ENCODE results near the gene APBB1. TPM values are rescaled to one million over a fixed set of nuclear protein-coding genes. Genes with fewer than 3 reads are reported as not detected.

Gene APBB1
- total and polyA plus RNA-seq, 10 of the 15 experiments (the other 5 are each of a cell fraction or from before 2014, with no cell fraction given), result 0.31 to 10.6 (median 5.4) TPM

DNA sequence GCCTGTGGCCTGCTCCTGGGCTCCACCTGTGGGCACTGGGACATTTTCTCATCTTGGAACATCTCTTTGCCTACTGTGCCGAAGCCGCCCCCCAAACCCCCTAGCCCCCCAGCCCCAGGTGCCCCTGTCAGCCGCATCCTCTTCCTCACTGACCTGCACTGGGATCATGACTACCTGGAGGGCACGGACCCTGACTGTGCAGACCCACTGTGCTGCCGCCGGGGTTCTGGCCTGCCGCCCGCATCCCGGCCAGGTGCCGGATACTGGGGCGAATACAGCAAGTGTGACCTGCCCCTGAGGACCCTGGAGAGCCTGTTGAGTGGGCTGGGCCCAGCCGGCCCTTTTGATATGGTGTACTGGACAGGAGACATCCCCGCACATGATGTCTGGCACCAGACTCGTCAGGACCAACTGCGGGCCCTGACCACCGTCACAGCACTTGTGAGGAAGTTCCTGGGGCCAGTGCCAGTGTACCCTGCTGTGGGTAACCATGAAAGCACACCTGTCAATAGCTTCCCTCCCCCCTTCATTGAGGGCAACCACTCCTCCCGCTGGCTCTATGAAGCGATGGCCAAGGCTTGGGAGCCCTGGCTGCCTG is 27.3 kb downstream of the APBB1 start:
- no peak overlapping the region for H2AFZ ChIP-seq (ENCODE audit: control insufficient read depth, low read depth, low read length)
- POLR2A ChIA-PET, result interaction anchor here (0.6 to 3.6 kb wide), 3 partner anchors 9 to 159 kb away, joined by 3 to 21 read pairs (median 4); no protein-coding TSS in a partner anchor
- H3K36me3 ChIP-seq (ENCODE audit: control insufficient read depth in 2 of 2, insufficient read depth in 2 of 2, low read length in 1 of 2), result no peaks in the 10 kb centered on the region
- H4K20me1 ChIP-seq (ENCODE audit: control insufficient read depth, insufficient read depth), result no peaks in the 10 kb centered on the region
- intact Hi-C loops (cut with micrococcal nuclease; ENCODE audit: unreplicated experiment), result no loop called here
- CTCF ChIA-PET, result interaction anchor here (3.2 to 4.2 kb wide), 2 partner anchors 52 to 113 kb away, joined by 14 to 22 read pairs; no protein-coding TSS in a partner anchor
- no peak overlapping the region for H3K9ac ChIP-seq (ENCODE audit: control insufficient read depth, insufficient read depth, low read length)
- no peak overlapping the region for H3K4me3 ChIP-seq
- H3K9me3 ChIP-seq (replicated peaks; ENCODE audit: control insufficient read depth, insufficient read depth, low read length), result no peaks in the 10 kb centered on the region
- H3K27ac ChIP-seq (ENCODE audit: control insufficient read depth, insufficient read depth), result no peak overlapping the region
- no TSS peak for BruUV-seq (replicated peaks)
- no peaks in the 10 kb centered on the region for H3K27me3 ChIP-seq (replicated peaks in 1 of 2; ENCODE audit: control insufficient read depth in 2 of 2, insufficient read depth in 2 of 2, low read length in 1 of 2)
- in situ Hi-C loops (cut with MboI), result no loop called here
- ATAC-seq (no peak), DNase-seq (ENCODE audit: low read depth, low spot score) (no peak), FAIRE-seq (no peak)
- peaks cover 6% of the 10 kb centered on the region for H3K4me1 ChIP-seq (ENCODE audit: control insufficient read depth, insufficient read depth, low read length)
- H3K4me2 ChIP-seq (ENCODE audit: control insufficient read depth, insufficient read depth), result peak overlapping the region; percentile 93
- TF ChIP-seq HDGF (IDR thresholded peaks at IDR 0.05) (no peak), RB1 (IDR thresholded peaks at IDR 0.05; ENCODE audit: borderline replicate concordance) (no peak), SIN3A (IDR thresholded peaks at IDR 0.05; ENCODE audit: low read depth, low read length) (no peak), CBX5 (IDR thresholded peaks at IDR 0.05; ENCODE audit: low read depth) (no peak), ZNF622 (IDR thresholded peaks at IDR 0.05) (no peak), CHD2 (IDR thresholded peaks at IDR 0.05; ENCODE audit: borderline replicate concordance, low read depth, low read length) (no peak), STAT1 (conservative IDR thresholded peaks at IDR 0.05) (no peak), WRNIP1 (IDR thresholded peaks at IDR 0.05; ENCODE audit: borderline replicate concordance, low read depth, low read length) (no peak)
- no peaks in the 10 kb centered on the region for H3K79me2 ChIP-seq (ENCODE audit: control insufficient read depth, insufficient read depth, low read length)
- SMC1A ChIA-PET (ENCODE audit: uncharacterized antibody, unreplicated experiment), result interaction anchor here (3.1 kb wide), 1 partner anchor 12 kb away, joined by 19 read pairs; no protein-coding TSS in a partner anchor
- WGBS (ENCODE audit: insufficient coverage, insufficient replicate concordance, low lambda C conversion rate, missing lambda C conversion rate), result 98% methylated on average over 16 of the region's 18 CpGs
- RAD21 ChIA-PET (ENCODE audit: unreplicated experiment), result interaction anchor here (0.6 to 2.5 kb wide), 4 partner anchors 12 to 355 kb away, joined by 3 to 16 read pairs (median 4); partner anchors contain the start of gene MRPL17

All from GM12878 (cell line).